ENCODE measurements around the gene FKRP. TPM values are rescaled to one million over a fixed set of nuclear protein-coding genes. Genes with fewer than 3 reads are reported as not detected.

Gene FKRP
- total RNA-seq, 3 donors from 2014 or later (not counting 1 experiment from before 2014, with no cell fraction given) = 19.1 to 23.3 (median 19.8) TPM

- DNase-seq = no peak
- Mint-ChIP-seq H3K36me3 (no peaks in the 10 kb centered on the region), H3K9me3 (no peaks in the 10 kb centered on the region), H3K4me1 (peaks cover 43 to 65% of the 10 kb centered on the region in 2 donors), H3K4me3 (peak overlapping the region; percentile 82), H3K27me3 (ENCODE audit: low read depth in 2 of 2) (no peaks in the 10 kb centered on the region), H3K27ac (peak overlapping the region; percentile 29 to 71)
- Histone ChIP-seq H3K27me3 (ENCODE audit: control insufficient read depth, insufficient read depth, low read length) (no peaks in the 10 kb centered on the region), H3K4me1 (ENCODE audit: control insufficient read depth, insufficient read depth, low read length) (peaks cover 67% of the 10 kb centered on the region), H3K4me3 (ENCODE audit: low read length) (peak overlapping the region; percentile 5), H3K27ac (ENCODE audit: low read length) (peak overlapping the region; percentile 23), H3K36me3 (ENCODE audit: control insufficient read depth, insufficient read depth, low read length) (peaks cover 56% of the 10 kb centered on the region), H3K9me3 (ENCODE audit: control insufficient read depth, insufficient read depth, low read length) (no peaks in the 10 kb centered on the region)
- intact Hi-C loops (cut with micrococcal nuclease) = no loop called here
- TF ChIP-seq, protein P1, sequence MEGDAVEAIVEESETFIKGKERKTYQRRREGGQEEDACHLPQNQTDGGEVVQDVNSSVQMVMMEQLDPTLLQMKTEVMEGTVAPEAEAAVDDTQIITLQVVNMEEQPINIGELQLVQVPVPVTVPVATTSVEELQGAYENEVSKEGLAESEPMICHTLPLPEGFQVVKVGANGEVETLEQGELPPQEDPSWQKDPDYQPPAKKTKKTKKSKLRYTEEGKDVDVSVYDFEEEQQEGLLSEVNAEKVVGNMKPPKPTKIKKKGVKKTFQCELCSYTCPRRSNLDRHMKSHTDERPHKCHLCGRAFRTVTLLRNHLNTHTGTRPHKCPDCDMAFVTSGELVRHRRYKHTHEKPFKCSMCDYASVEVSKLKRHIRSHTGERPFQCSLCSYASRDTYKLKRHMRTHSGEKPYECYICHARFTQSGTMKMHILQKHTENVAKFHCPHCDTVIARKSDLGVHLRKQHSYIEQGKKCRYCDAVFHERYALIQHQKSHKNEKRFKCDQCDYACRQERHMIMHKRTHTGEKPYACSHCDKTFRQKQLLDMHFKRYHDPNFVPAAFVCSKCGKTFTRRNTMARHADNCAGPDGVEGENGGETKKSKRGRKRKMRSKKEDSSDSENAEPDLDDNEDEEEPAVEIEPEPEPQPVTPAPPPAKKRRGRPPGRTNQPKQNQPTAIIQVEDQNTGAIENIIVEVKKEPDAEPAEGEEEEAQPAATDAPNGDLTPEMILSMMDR (IDR thresholded peaks at IDR 0.05) = no peak
- peak in 2 of 3 donors; percentile 17 to 28 for ATAC-seq
- WGBS (ENCODE audit: insufficient coverage) = 55% methylated on average over 24 of the region's 25 CpGs
Observed at GRCh38 chr19:46722421-46723022, 23.3 kb upstream of the FKRP start.

DNA sequence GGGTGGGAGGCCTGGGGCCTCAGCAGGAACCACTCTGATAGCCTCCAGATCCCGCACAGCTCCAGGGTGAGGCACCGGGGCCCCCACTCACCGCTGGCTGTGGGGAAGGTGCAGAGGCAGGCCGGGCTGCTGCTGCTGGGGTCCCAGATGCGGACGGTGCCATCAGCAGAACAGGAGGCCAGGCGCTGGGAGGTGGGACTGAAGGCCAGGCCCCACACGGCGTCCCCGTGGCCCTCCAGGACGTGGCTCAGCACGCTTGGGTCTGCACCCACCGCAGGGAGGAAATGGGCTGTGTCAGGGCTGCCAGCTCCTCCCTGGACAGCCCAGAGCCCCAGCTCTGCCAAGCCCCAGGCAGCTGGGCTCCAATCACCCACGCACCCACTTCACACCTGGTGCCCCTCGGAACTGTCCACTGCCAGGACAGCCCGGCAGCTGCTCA lies 22.8 kb upstream of the FKRP start:
- Mint-ChIP-seq H3K9me3 (no peaks in the 10 kb centered on the region), H3K4me3 (peak overlapping the region; percentile 75), H3K4me1 (peaks cover 38 to 60% of the 10 kb centered on the region in 2 donors), H3K27ac (peak overlapping the region in 1 of 2 donors; percentile 71), H3K36me3 (no peaks in the 10 kb centered on the region), H3K27me3 (ENCODE audit: low read depth in 2 of 2) (no peaks in the 10 kb centered on the region)
- peaks cover 60% of the 10 kb centered on the region for H3K36me3 ChIP-seq (ENCODE audit: control insufficient read depth, insufficient read depth, low read length)
- H3K4me1 ChIP-seq (ENCODE audit: control insufficient read depth, insufficient read depth, low read length) = peaks cover 62% of the 10 kb centered on the region
- no peaks in the 10 kb centered on the region for H3K9me3 ChIP-seq (ENCODE audit: control insufficient read depth, insufficient read depth, low read length)
- no peak overlapping the region for H3K4me3 ChIP-seq (ENCODE audit: low read length)
- WGBS (ENCODE audit: insufficient coverage) = 25% methylated on average over 16 of the region's 16 CpGs
- TF ChIP-seq, protein P1 (IDR thresholded peaks at IDR 0.05) = no peak
- peak overlapping the region; percentile 23 for H3K27ac ChIP-seq (ENCODE audit: low read length)
- no peaks in the 10 kb centered on the region for H3K27me3 ChIP-seq (ENCODE audit: control insufficient read depth, insufficient read depth, low read length)
- peak; percentile 68 to 75 (median 72) for ATAC-seq
- DNase-seq = peak in 1 of 2 donors; percentile 48
- intact Hi-C loops (cut with micrococcal nuclease) = no loop called here

GRCh38 chr19:46723471-46723870 lies 22.4 kb upstream of the FKRP start:
- Mint-ChIP-seq H3K36me3 (no peaks in the 10 kb centered on the region), H3K27ac (peak overlapping the region in 1 of 2 donors; percentile 71), H3K4me1 (peaks cover 34 to 58% of the 10 kb centered on the region in 2 donors), H3K4me3 (peak overlapping the region; percentile 75), H3K9me3 (no peaks in the 10 kb centered on the region), H3K27me3 (ENCODE audit: low read depth in 2 of 2) (no peaks in the 10 kb centered on the region)
- Histone ChIP-seq H3K27ac (ENCODE audit: low read length) (no peak overlapping the region), H3K4me1 (ENCODE audit: control insufficient read depth, insufficient read depth, low read length) (peaks cover 60% of the 10 kb centered on the region), H3K27me3 (ENCODE audit: control insufficient read depth, insufficient read depth, low read length) (no peaks in the 10 kb centered on the region), H3K36me3 (ENCODE audit: control insufficient read depth, insufficient read depth, low read length) (peaks cover 63% of the 10 kb centered on the region), H3K4me3 (ENCODE audit: low read length) (no peak overlapping the region), H3K9me3 (ENCODE audit: control insufficient read depth, insufficient read depth, low read length) (no peaks in the 10 kb centered on the region)
- ATAC-seq (no peak), DNase-seq (no peak)
- intact Hi-C loops (cut with micrococcal nuclease) = no loop called here
- WGBS (ENCODE audit: insufficient coverage) = 97% methylated on average over 6 of the region's 6 CpGs
- TF ChIP-seq, protein P1 (IDR thresholded peaks at IDR 0.05) = no peak

- Histone ChIP-seq H3K9me3 (ENCODE audit: control insufficient read depth, insufficient read depth, low read length) (no peaks in the 10 kb centered on the region), H3K4me1 (ENCODE audit: control insufficient read depth, insufficient read depth, low read length) (peaks cover 57% of the 10 kb centered on the region), H3K4me3 (ENCODE audit: low read length) (no peak overlapping the region), H3K36me3 (ENCODE audit: control insufficient read depth, insufficient read depth, low read length) (peaks cover 71% of the 10 kb centered on the region), H3K27ac (ENCODE audit: low read length) (no peak overlapping the region), H3K27me3 (ENCODE audit: control insufficient read depth, insufficient read depth, low read length) (no peaks in the 10 kb centered on the region)
- Mint-ChIP-seq H3K27ac (peak overlapping the region in 1 of 2 donors; percentile 23), H3K9me3 (no peaks in the 10 kb centered on the region), H3K4me1 (peaks cover 30 to 56% of the 10 kb centered on the region in 2 donors), H3K36me3 (no peaks in the 10 kb centered on the region), H3K4me3 (no peak overlapping the region), H3K27me3 (ENCODE audit: low read depth in 2 of 2) (no peaks in the 10 kb centered on the region)
- ATAC-seq (no peak), DNase-seq (no peak)
- intact Hi-C loops (cut with micrococcal nuclease) = no loop called here
- TF ChIP-seq, protein P1 (IDR thresholded peaks at IDR 0.05) = no peak
- WGBS (ENCODE audit: insufficient coverage) = 98% methylated on average over 20 of the region's 20 CpGs
Observed at GRCh38 chr19:46724468-46724867, 21.4 kb upstream of the FKRP start.
